NB4 (cell line): ENCODE results near the gene RPS6KC1.

Source experiments
- DNase-seq: peaks from one replicate; pipeline ENCODE4 v3.0.0; 2010; ENCODE audit warnings: low read depth
- H3K4me3 ChIP-seq: one replicate; pipeline ENCODE4 v1.5.1; 2011; ENCODE audit warnings: mild to moderate bottlenecking, low read depth, low read length, moderate library complexity
- CTCF ChIP-seq: IDR thresholded peaks from one replicate; pipeline ENCODE4 v1.5.1; 2012; ENCODE audit warnings: low read depth, low read length
- MAX ChIP-seq: IDR thresholded peaks from 2 replicates; pipeline ENCODE4 v1.6.1; 2011; ENCODE audit warnings: low read depth, low read length
- MYC ChIP-seq: IDR thresholded peaks from 2 replicates; pipeline ENCODE4 v1.6.1; 2011; ENCODE audit warnings: low read depth, low read length
- POLR2A ChIP-seq: IDR thresholded peaks from 2 replicates; pipeline ENCODE4 v1.6.1; 2011; ENCODE audit warnings: mild to moderate bottlenecking; ENCODE audit not compliant: insufficient read length; ENCODE audit errors: extremely low read depth

The RPS6KC1 gene

GRCh38 chr1:213249395-213249794, 198.4 kb downstream of the RPS6KC1 start:
- no peak for DNase-seq
- TF ChIP-seq MAX, result no peak
- no peak for TF ChIP-seq MYC
- TF ChIP-seq CTCF, result no peak
- no peak overlapping the region for H3K4me3 ChIP-seq

- DNase-seq, result no peak
- H3K4me3 ChIP-seq, result no peak overlapping the region
- no peak for TF ChIP-seq POLR2A
- TF ChIP-seq CTCF, result no peak
- no peak for TF ChIP-seq MYC
- TF ChIP-seq MAX, result no peak
Measured at GRCh38 chr1:213250041-213250440, 199.0 kb downstream of the RPS6KC1 start.

DNA sequence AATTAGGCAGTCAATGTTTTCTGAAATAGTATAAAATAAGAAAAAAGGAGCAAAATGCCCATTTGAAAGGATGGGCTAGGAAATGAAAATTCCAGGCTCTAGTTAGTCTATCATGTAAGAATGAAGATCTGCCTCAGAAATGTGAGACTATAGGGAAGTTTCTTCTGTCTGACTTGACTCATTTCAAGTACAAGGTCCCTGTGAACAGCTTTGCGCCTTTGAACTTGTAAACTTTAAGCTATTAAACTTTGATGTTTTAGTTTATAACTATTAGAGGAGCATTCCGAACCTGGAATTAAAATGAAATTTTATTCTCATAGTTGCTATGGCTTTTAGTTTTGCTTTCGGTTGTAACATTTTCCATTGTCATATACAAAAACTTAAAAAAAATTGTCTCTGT, 199.4 kb downstream of the RPS6KC1 start:
- no peak for DNase-seq
- H3K4me3 ChIP-seq, result no peak overlapping the region
- TF ChIP-seq MAX (no peak), POLR2A (no peak), MYC (no peak), CTCF (no peak)

DNA sequence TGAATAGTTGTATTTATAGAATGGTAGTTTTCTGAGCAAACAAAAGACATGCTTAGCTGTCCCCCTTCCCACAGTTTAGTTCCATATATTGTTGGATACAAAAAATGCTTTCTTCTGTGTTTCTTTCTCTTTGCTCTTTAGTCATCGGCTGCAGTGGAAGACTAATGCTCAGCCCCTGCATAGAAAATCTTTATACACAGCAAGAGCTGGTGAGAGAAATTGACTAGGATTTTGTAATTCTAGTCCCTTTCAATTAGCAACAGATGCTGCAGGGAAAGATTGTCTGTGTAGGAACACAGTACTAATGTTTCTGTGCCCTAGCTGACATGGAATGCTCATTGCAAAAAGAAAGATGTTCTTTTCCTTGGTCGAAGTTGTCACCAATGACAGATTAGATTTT, 200.9 kb downstream of the RPS6KC1 start:
- DNase-seq, result no peak
- no peak overlapping the region for H3K4me3 ChIP-seq
- TF ChIP-seq MYC (no peak), CTCF (no peak), POLR2A (no peak), MAX (no peak)

GRCh38 chr1:213256438-213257087, 205.5 kb downstream of the RPS6KC1 start:
- no peak overlapping the region for H3K4me3 ChIP-seq
- no peak for DNase-seq
- TF ChIP-seq CTCF (no peak), POLR2A (no peak), MAX (no peak), MYC (no peak)
